ENCODE results near the gene FXYD6. TPM values are rescaled to one million over a fixed set of nuclear protein-coding genes. Genes with fewer than 3 reads are reported as not detected.

FXYD6 gene
- total RNA-seq, 3 donors from 2014 or later: 16.0 to 25.0 (median 20.3) TPM

GRCh38 chr11:117792992-117793391 is 83.5 kb downstream of the FXYD6 start:
- Histone ChIP-seq H3K27ac (no peak overlapping the region), H3K4me1 (peaks cover 0 to 12% of the 10 kb centered on the region in 2 donors), H3K36me3 (no peaks in the 10 kb centered on the region), H3K27me3 (peaks cover 5 to 55% of the 10 kb centered on the region in 2 donors), H3K9me3 (no peaks in the 10 kb centered on the region), H3K4me3 (no peak overlapping the region)
- TF ChIP-seq, protein P1, sequence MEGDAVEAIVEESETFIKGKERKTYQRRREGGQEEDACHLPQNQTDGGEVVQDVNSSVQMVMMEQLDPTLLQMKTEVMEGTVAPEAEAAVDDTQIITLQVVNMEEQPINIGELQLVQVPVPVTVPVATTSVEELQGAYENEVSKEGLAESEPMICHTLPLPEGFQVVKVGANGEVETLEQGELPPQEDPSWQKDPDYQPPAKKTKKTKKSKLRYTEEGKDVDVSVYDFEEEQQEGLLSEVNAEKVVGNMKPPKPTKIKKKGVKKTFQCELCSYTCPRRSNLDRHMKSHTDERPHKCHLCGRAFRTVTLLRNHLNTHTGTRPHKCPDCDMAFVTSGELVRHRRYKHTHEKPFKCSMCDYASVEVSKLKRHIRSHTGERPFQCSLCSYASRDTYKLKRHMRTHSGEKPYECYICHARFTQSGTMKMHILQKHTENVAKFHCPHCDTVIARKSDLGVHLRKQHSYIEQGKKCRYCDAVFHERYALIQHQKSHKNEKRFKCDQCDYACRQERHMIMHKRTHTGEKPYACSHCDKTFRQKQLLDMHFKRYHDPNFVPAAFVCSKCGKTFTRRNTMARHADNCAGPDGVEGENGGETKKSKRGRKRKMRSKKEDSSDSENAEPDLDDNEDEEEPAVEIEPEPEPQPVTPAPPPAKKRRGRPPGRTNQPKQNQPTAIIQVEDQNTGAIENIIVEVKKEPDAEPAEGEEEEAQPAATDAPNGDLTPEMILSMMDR (IDR thresholded peaks at IDR 0.05): no peak
- TF ChIP-seq POLR2A (IDR thresholded peaks at IDR 0.05) (no peak), POLR2AphosphoS5 (IDR thresholded peaks at IDR 0.05) (no peak)
- intact Hi-C loops (cut with DNase I; ENCODE audit: low total_unique reads): no loop called here
- no peak for DNase-seq (ENCODE audit: low spot score in 2 of 2)

- H3K36me3 ChIP-seq: no peaks in the 10 kb centered on the region
- intact Hi-C loops (cut with DNase I; ENCODE audit: low total_unique reads): no loop called here
- TF ChIP-seq POLR2AphosphoS5 (IDR thresholded peaks at IDR 0.05): no peak
- TF ChIP-seq, protein P1 (IDR thresholded peaks at IDR 0.05): no peak
- TF ChIP-seq POLR2A (IDR thresholded peaks at IDR 0.05): no peak
- H3K9me3 ChIP-seq: no peaks in the 10 kb centered on the region
- peaks cover 5 to 54% of the 10 kb centered on the region in 2 donors for H3K27me3 ChIP-seq
- no peak overlapping the region for H3K27ac ChIP-seq
- H3K4me3 ChIP-seq: no peak overlapping the region
- DNase-seq (ENCODE audit: low spot score in 2 of 2): no peak
- peaks cover 0 to 12% of the 10 kb centered on the region in 2 donors for H3K4me1 ChIP-seq
Observed at GRCh38 chr11:117792241-117792640, 84.2 kb downstream of the FXYD6 start.

DNA sequence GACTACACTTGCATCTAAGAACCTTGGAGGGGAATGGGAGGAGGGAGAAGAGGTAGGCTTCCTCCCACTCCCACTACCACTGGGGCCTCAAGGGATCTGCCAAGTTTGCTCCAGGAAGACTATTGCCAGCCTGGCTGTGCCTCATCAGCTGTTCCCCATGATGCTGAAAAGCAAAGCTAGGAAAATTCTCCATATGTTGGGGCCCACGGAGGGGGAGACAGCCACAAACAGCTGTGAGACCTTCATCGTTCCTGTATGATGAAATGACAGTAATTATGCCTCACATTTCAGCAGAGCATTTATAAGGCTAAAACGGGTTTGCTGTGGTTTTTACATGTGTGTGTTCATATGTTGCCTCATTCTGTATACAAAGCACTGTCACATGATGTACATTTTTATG is 86.2 kb downstream of the FXYD6 start:
- Histone ChIP-seq H3K4me3 (no peak overlapping the region), H3K4me1 (no peaks in the 10 kb centered on the region), H3K9me3 (no peaks in the 10 kb centered on the region), H3K27me3 (peaks cover 0 to 34% of the 10 kb centered on the region in 2 donors), H3K27ac (no peak overlapping the region), H3K36me3 (no peaks in the 10 kb centered on the region)
- DNase-seq (ENCODE audit: low spot score in 2 of 2): no peak
- TF ChIP-seq, protein P1 (IDR thresholded peaks at IDR 0.05): no peak
- no peak for TF ChIP-seq POLR2A (IDR thresholded peaks at IDR 0.05)
- no peak for TF ChIP-seq POLR2AphosphoS5 (IDR thresholded peaks at IDR 0.05)
- intact Hi-C loops (cut with DNase I; ENCODE audit: low total_unique reads): no loop called here

DNA sequence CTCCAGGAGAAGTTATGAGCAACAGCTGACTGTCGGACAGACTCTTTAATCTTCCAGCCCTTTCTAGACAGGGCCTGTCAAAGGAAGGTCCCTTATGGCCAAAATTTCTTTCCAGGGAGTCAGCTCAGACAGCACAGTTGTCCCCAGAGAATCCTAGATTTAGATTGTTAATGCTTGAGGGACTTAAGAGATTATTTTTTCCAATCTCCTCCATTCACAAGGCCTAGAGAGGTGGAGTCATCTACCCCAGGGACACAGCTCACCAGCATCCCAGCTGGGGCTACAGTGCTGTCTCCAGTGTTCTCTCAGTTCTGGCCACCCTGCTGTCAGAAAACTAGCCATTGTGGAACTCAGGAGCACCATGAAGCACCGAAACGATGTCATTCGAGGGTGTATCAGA is 87.2 kb downstream of the FXYD6 start:
- Histone ChIP-seq H3K27me3 (peaks cover 0 to 30% of the 10 kb centered on the region in 2 donors), H3K4me3 (no peak overlapping the region), H3K27ac (no peak overlapping the region), H3K4me1 (no peaks in the 10 kb centered on the region), H3K9me3 (no peaks in the 10 kb centered on the region), H3K36me3 (no peaks in the 10 kb centered on the region)
- TF ChIP-seq POLR2AphosphoS5 (IDR thresholded peaks at IDR 0.05) (no peak), POLR2A (IDR thresholded peaks at IDR 0.05) (no peak)
- TF ChIP-seq, protein P1 (IDR thresholded peaks at IDR 0.05): no peak
- DNase-seq (ENCODE audit: low spot score in 2 of 2): no peak
- intact Hi-C loops (cut with DNase I; ENCODE audit: low total_unique reads): no loop called here

Other genes starting within 250 kb of the FXYD6 start
- 1 to 10 TPM in 1 of 3 donors, under 1 TPM in 2; 0.33 to 1.8 (median 0.64) TPM for gene DSCAML1, start 79.4 kb downstream of the FXYD6 start, total RNA-seq
- 1 to 10 TPM in 2 of 3 donors, under 1 TPM in 1; 0.66 to 2.0 (median 1.3) TPM for gene FXYD2, start 51.9 kb downstream of the FXYD6 start, total RNA-seq
- gene TMPRSS13, start 52.7 kb upstream of the FXYD6 start, total RNA-seq: 10 to 100 TPM in 2 of 3 donors, under 1 TPM in 1; 0.32 to 34.0 (median 12.5) TPM
- gene IL10RA, start 109.7 kb upstream of the FXYD6 start, total RNA-seq: 10 to 100 TPM in 2 of 3 donors, 1 to 10 TPM in 1; 9.8 to 47.5 (median 13.3) TPM
- under 1 TPM in 1 of 3 donors, not detected in 2; 0.98 TPM for gene TMPRSS4, start 200.4 kb upstream of the FXYD6 start, total RNA-seq
- gene SMIM35, start 210.3 kb upstream of the FXYD6 start, total RNA-seq: not detected

Data from breast epithelium (tissue), 4 donors.